GM18519 (cell line): ENCODE results near the gene SPTBN4.
A peak's percentile ranks its signal among the peaks of the same experiment; 100 is the strongest.
"Not testable (repeated sequence)": the region's sequence is repeated elsewhere in the genome, so short reads cannot be mapped to it uniquely, and the experiment has no call there.

ENCODE experiments used
- ATAC-seq: cut with Tn5 transposase; IDR thresholded peaks from one replicate; pipeline ENCODE4 v1.9.1; 2021; ENCODE audit warnings: mild to moderate bottlenecking, moderate library complexity; ENCODE audit not compliant: unreplicated experiment, low FRiP score

SPTBN4 gene

DNA sequence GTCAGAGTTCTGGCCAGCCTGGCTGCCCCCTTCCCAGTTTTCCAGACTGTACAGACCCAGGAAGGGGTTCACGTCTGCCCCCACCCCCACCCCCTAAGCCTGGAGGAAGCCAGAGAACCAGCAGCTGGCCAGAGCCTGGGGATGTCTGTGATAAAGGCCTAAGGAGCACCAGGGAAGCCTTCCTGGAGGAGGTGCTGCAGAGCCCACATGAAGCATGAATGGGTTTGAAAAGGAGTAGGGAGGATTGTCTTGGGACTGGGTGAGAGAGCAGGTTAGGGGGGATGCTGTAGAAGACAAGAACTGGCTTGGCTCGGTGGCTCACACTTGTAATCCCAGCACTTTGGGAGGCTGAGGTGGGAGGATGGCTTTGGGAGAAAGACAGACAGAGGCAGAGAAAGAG, 115.7 kb downstream of the SPTBN4 start:
- no peak for ATAC-seq

GRCh38 chr19:40583283-40583682, 116.5 kb downstream of the SPTBN4 start:
- no peak for ATAC-seq

DNA sequence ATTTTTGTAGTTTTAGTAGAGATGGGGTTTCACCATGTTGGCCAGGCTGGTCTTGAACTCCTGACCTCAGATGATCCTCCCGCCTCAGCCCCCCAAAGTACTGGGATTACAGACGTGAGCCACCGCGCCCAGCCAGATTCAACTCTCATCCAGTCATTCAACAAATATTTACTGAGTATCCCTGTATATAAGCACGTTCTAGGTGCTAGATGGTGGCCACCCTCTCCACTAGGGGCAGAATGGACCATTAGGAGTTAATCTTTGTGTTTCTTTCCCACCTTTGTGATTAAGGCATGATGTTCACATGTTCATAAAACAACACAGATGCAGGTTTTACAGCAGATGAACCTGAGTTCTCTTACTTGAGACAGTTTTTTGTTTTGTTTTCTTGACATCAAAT, 117.2 kb downstream of the SPTBN4 start:
- ATAC-seq, result no peak

- no peak for ATAC-seq
Observed at GRCh38 chr19:40585241-40585981, 118.6 kb downstream of the SPTBN4 start.

GRCh38 chr19:40585982-40586422, 119.2 kb downstream of the SPTBN4 start:
- ATAC-seq, result no peak

- no peak for ATAC-seq
Observed at GRCh38 chr19:40586611-40587010, 119.8 kb downstream of the SPTBN4 start.

DNA sequence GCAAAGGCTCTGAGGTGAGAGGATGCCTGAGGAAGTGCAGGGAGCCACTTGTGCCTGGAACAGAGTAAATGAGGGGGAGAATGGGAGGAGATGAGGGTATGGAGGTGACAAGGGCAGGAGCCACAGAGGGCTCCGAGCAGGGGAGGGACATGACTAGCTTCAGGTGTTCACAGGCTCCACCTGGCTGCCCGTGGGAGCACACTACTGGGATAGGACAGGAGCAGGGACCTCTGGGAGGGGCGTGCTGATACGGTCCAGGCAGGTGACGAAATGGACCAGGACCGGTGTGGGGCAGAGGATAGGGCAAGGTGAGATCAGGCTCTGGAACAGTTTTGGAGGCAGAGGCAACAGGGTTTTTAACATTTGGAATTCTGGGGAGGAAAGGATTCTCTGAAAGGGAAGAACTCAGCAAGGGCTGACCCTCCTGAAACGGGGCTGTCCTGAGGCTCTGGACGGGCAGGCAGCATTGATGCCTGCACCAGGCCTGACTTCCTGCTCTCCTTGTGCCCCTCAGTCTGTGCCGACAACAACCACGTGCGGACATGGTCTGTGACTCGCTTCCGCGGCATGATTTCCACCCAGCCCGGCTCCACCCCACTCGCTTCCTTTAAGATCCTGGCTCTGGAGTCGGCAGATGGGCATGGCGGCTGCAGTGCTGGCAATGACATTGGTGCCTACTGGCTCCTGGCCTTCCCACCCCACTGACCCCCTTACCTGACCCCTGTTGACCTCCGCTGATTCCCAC, 121.5 kb downstream of the SPTBN4 start:
- ATAC-seq, result no peak

DNA sequence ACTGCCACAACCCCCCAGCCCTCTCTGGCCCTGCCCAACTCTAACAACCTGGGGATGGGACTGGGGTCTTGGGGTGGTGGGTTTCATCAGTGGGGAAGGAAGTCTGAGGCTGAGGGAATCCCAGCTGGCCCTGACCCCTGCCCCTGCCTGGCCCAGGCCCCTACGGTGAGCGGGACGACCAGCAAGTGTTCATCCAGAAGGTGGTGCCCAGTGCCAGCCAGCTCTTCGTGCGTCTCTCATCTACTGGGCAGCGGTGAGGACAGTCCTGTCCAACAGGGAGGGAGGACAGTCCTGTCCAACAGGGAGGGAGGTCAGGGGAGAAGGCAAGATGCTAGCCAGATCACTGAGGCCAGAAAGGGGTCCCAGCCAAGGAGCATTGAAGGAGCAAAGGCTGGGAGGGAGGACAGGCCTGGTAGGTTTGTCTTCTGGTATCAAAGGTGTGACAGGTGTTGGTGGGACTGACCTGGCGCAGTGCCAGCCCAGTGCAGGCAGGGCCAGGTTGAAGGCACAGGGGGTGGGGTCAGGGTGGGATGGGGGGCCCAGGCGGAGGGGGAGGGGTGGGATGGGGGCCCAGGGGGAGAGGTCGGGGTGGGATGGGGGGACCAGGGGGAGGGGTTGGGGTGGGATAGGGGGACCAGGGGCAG, 122.2 kb downstream of the SPTBN4 start:
- ATAC-seq, result no peak

DNA sequence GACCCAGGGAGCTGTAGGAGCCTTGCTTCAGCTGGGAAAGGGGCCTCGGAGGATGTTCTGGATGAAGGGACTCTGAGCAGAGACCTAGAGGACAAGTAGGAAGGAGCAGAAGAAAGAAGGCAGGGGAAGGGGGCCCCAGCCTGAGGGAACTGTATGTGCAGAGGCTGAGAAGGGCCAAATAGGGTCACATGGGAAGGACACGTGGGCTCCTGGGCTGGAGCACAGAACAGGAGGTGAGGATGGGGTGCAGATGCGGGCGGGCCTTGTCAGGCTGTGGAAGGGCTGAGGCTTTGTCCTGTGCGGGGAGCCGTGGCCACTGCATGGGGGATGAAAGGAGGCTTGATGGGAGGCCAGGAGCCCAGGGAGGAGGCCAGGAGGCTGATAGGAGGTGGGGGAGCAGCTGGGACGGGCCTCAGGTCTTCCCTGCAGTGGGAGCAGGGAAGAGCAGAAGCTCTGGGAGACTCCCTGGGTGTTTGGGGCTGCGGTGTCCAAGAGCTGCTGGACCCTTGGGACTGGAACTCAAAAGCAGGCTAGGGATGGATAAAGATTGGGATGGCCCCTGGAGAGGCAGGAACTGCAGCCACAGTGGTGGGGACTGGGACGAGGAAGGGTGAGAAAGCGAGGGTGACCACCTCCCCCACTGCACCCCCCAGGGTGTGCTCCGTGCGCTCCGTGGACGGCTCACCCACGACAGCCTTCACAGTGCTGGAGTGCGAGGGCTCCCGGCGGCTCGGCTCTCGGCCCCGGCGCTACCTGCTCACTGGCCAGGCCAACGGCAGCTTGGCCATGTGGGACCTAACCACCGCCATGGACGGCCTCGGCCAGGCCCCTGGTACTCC, 123.0 kb downstream of the SPTBN4 start:
- ATAC-seq, result no peak

GRCh38 chr19:40590464-40591265, 123.9 kb downstream of the SPTBN4 start:
- no peak for ATAC-seq

DNA sequence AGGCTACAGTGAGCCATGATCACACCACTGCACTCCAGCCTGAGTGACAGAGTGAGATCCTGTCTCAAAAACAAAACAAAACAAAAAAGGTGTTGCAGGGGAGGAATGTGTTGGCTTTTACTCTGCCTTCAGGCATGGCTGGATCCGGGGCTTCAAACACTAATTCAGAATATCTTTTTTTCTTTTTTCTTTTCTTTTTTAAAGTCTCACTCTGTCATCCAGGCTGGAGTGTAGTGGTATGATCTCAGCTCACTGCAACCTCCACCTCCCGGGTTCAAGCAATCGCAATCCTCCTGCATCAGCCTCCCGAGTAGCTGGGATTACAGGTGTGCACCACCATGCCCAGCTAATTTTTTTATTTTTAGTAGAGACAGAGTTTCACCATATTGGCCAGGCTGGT, 124.9 kb downstream of the SPTBN4 start:
- not testable (repeated sequence) for ATAC-seq

DNA sequence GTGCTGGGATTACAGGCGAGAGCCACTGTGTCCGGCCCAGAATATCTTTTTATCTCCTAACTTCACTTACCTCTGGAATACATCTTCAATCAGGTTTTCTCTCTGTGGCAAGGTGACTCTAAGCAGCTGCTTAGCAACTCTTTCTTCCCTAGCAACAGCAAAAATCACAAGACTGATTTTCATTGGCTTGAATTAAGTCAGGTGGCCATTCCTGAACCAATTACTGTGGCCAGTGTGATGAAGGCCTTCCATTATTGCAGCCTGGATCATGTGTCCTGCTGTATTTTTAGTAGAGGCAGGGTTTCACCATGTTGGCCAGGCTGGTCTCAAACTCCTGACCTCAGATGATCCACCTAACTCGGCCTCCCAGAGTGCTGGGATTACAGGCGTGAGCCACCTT, 125.4 kb downstream of the SPTBN4 start:
- ATAC-seq, result peak; percentile 51

DNA sequence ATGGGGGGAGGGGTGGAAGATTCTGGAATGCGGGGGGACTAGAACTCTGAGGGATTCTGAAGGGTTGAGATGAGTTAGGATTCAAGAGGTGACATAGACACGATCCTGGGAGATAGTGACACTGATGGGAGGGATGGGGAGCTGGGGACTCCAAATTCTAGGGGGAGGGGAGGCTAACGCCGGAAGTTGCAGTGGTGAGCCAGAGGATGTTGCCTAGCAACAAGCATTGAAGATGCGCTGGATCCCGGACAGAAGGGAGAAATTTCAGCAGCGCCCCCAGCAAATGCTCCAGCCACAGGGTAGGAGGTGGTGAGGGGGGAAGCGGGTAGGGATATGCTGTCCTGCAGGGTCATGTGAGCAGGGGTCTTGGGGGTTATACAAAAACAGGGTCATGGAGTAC, 127.5 kb downstream of the SPTBN4 start:
- no peak for ATAC-seq

DNA sequence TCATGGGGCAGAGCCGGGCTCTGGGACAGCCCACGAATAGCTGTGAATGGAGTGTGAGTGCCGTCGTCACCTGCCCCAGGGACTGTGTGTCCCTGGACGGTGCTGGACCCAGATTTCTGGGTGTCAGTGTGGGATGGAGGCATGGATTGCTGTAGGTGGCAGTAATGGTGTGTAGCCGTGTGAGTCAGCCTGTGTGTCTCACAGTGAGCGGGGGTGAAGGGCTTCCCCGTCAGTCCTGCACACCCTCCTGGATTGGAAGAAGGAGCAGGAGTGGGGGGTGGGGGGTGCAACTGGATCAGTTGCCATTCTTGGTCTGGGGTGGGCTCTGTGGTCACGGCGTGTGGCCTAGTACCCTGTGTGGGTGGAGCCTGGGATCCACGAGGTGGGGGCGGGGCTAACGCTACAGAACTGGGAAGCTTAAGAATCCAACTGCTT, 127.9 kb downstream of the SPTBN4 start:
- ATAC-seq, result no peak

DNA sequence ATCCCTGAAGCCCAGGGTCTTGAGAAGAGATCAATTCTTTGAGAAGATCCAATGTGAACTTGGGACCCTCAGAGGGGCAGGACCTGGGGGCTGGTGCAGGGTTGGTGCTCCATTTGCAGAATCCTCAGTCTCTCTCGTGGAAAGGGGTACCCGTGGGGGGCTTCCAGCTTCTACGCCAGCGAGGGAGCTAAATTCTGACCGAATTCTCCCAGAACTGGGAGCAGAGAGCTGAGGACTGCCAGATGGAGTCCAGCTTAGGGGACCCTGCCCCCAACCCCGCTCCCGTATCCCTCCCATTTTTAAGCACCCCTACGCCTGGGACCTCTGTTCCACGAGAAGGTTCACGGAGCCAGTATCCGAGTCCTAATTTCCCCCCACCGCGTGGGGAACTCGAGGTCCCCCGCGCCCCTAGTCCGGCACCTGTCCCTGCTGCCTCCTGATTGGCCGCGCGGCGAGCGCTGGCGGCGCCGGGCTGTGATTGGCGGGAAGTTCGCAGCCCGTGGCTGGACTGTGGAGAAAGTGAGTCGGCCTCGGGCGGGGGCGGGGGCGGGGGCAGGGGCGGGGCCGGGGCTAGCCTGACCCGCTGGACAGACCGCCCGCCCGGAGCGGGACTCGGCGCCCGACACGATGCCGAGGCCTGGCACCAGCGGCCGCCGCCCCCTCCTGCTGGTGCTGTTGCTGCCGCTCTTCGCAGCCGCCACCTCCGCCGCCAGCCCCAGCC, 130.0 kb downstream of the SPTBN4 start:
- no peak for ATAC-seq

GRCh38 chr19:40597329-40597838, 130.6 kb downstream of the SPTBN4 start:
- ATAC-seq, result no peak

DNA sequence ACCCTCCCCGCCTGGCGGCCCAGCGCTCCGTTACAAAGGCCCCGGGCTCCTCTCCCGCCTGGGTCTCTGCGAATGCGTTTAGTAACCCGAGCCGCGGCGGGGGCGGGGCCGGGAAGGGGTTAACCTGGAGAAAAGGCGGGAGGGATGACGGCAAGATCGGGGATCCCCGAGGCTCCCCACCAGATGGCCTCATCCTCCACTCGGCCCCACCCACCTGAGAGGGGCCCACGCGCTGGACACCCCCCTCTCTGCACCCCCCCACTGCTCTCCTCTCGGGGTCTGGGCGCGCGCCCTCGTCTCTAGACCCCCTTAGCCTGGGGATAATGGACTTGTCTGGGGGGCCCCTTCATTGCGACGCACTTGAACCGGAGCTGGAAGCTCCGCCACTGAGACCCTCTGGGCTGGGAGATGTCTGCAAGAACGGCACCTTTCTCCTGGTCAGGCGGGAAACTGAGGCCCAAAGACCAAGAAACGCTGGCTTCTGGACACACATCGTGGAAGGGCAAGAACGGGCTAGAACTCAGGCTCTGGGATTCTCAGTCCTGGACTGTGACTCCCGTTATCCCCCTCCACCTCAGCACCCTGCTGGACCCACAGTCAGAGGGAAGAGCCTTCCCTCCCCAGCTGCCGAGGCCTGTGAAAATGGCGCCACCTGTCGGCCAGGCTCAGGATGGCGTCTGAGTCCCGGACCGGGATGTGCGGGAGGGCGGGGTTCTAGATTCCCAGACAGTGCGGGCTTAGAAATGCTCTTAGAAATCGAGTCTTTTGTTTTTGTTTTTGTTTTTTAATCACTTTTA, 131.5 kb downstream of the SPTBN4 start:
- ATAC-seq, result no peak

DNA sequence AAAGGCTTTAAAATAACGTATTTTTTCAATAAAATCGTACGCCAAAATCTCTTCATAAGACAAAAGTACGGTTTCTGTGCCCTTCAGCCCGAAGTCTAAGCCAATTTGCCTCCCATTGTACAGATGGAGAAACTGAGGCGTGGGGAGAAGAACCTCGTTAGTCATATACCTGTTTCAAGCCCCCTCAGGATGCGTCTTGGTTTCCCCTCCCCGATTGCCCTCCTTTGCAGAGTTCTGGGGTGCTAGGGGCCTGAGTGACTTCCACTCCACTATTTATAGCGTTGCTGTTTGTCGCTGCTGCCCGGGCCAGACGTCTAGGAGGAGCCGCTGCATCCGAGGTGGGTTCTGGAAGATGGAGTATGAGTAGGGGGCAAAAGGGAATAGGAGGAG, 132.1 kb downstream of the SPTBN4 start:
- no peak for ATAC-seq
